ENCODE data around the gene PLSCR3.

The PLSCR3 gene

DNA sequence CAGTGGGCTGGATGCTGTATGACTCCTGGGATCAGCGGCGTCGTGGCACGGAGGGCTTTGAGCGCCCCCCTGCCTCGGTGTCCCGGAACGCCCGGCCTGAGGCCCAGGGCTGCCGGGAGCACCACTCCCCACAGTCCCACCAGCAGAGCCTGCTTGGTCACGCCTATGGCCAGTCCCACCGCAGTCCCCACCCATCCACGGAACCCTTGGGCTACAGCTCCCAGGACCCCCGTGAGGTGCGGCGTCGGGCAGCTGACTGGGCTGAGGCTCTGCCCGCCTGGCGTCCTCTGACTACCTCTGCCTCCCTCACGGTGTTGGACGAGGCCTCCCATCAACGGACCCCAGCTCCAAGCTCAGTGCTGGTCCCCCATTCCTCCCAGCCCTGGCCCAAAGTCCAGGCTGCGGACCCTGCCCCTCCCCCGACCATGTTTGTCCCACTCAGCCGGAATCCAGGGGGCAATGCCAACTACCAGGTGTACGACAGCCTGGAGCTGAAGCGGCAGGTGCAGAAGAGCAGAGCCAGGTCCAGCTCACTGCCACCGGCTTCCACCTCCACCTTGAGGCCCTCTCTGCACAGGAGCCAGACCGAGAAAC, 32.7 kb upstream of the PLSCR3 start:
- in situ Hi-C loops (cut with MboI; ENCODE audit: low sequenced_read_pairs): no loop called here

- in situ Hi-C loops (cut with MboI; ENCODE audit: low sequenced_read_pairs): no loop called here
Measured at GRCh38 chr17:7426203-7426863, 32.0 kb upstream of the PLSCR3 start.

- in situ Hi-C loops (cut with MboI; ENCODE audit: low sequenced_read_pairs): no loop called here
Measured at GRCh38 chr17:7425756-7426155, 31.4 kb upstream of the PLSCR3 start.

- in situ Hi-C loops (cut with MboI; ENCODE audit: low sequenced_read_pairs): no loop called here
Measured at GRCh38 chr17:7425316-7425715, 31.0 kb upstream of the PLSCR3 start, which contains the start of gene SPEM2. Gene SPEM2, plus strand, starts transcription at chr17:7425616. Its CDS starts 73 bp downstream, at chr17:7425689.

GRCh38 chr17:7423679-7424078, 29.4 kb upstream of the PLSCR3 start:
- in situ Hi-C loops (cut with MboI; ENCODE audit: low sequenced_read_pairs): no loop called here

GRCh38 chr17:7421186-7421585, 26.9 kb upstream of the PLSCR3 start:
- in situ Hi-C loops (cut with MboI; ENCODE audit: low sequenced_read_pairs): no loop called here

GRCh38 chr17:7419819-7420610, 25.7 kb upstream of the PLSCR3 start, which contains the start of gene SPEM1:
Gene SPEM1, plus strand, starts transcription at chr17:7420324. Its CDS starts 61 bp downstream, at chr17:7420385.
- in situ Hi-C loops (cut with MboI; ENCODE audit: low sequenced_read_pairs): no loop called here

DNA sequence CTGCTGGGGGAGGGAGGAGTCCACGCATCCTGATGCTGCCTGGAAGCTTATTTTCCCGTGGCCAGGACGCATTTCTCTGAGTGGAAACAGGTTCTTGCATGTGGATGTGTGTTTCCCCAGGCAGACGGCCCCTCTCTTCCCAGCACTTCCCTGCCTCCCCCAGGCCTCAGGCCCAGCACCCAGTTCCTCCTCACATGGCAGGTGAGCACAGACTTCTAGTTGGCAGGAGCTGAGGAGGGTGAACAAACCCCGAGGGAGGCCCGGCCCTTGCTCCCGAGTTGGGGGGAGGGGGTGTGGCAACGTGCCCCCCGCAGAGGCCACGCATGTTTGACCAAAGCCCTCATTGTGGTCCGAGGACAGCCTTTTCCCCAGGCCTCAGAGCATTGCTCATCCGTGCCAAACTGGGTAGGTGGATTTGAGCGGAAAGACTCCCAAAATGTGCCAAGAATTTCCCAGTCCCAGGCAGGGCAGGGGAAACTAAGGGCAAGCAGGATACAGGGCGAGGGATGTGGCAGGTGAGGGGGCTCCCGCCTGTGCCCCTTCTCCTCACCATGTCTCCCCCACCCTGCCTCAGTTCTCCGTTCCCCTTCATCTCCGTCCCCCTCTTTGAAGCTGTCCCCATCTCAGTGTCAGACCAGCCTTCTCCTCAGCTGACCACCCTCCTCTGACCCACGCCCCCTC, 24.3 kb upstream of the PLSCR3 start:
- in situ Hi-C loops (cut with MboI; ENCODE audit: low sequenced_read_pairs): no loop called here

GRCh38 chr17:7417056-7417655, 22.8 kb upstream of the PLSCR3 start:
- in situ Hi-C loops (cut with MboI; ENCODE audit: low sequenced_read_pairs): no loop called here

- in situ Hi-C loops (cut with MboI; ENCODE audit: low sequenced_read_pairs): no loop called here
Measured at GRCh38 chr17:7416323-7416722, 22.0 kb upstream of the PLSCR3 start.

DNA sequence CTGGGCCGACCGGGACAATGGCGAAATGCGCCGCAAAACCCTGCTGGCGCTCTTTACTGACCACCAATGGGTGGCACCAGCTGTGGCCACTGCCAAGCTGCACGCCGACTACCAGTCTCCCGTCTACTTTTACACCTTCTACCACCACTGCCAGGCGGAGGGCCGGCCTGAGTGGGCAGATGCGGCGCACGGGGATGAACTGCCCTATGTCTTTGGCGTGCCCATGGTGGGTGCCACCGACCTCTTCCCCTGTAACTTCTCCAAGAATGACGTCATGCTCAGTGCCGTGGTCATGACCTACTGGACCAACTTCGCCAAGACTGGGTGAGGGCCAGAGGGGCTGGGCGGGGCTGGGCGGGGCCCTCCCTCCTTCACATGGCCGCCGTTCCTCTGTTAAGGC, 21.5 kb upstream of the PLSCR3 start:
- in situ Hi-C loops (cut with MboI; ENCODE audit: low sequenced_read_pairs): no loop called here

DNA sequence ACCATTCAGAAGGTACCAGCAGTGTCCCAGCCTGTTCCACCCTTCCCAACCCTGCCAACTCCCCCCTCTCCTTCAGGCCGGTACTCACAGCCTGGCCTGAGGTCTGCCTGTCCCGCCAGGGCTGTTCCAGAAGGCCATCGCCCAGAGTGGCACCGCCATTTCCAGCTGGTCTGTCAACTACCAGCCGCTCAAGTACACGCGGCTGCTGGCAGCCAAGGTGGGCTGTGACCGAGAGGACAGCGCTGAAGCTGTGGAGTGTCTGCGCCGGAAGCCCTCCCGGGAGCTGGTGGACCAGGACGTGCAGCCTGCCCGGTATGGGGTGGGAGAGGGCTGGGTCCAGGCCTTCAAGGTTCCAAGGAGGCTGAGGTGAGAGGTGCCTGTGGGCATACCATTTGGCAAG, 20.5 kb upstream of the PLSCR3 start:
- in situ Hi-C loops (cut with MboI; ENCODE audit: low sequenced_read_pairs): no loop called here

GRCh38 chr17:7413346-7413985, 19.1 kb upstream of the PLSCR3 start:
- in situ Hi-C loops (cut with MboI; ENCODE audit: low sequenced_read_pairs): no loop called here

- in situ Hi-C loops (cut with MboI; ENCODE audit: low sequenced_read_pairs): no loop called here
Measured at GRCh38 chr17:7411427-7411750, 17.1 kb upstream of the PLSCR3 start.

DNA sequence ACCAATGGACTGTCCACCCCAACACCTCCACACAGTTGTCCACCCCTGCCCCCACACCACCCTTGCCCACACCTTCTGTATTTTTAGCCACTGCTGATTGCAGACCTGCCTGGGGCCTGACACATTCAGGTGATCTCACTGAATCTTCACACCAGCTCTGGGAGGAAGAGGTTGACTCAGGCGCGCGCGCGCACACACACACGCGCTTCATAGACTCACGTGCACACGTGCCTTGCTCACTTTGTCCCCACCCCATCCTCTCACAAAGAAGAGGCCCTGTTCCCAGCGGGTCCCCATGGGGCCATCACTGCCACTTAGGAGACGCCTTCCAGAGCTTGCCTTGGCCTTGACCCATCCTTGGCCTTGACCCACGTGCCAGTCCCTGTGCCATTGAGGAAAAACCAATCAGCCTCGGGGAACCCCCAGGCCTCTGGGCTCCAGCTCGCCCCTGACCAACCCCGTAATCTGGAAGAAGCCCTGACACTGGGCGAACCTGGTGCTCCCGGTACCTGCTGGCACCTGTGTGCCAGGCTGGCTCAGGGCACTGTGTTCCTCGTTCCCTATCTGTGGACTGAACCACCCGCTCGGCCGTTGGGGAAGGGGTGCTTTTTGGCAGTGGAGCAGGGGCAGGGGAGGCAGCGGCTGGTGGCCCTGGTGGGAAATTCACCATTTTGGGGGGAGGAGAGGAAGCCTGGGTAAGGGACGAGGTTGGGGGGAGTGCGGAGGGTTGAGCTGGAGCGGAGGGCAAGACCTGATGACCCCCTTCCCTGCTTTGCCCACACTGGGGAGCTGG, 16.5 kb upstream of the PLSCR3 start:
- in situ Hi-C loops (cut with MboI; ENCODE audit: low sequenced_read_pairs): no loop called here

DNA sequence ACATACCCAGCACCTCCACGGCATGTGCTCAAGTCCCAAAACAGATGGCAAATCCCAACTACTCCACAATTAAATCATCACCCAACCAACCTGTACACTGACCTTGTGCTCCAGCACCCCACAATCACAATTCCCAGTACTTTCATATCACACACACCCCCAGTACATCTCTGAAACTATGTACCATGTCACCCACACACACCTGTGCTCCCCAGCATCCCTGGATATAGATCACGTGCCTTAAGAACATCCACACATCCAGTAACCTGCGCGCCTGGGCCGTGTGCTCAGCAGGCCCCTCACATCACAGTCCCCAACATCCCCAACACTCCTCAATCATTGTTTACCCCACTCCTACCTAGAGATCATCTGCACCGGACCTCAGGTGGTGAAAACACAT, 15.4 kb upstream of the PLSCR3 start:
- in situ Hi-C loops (cut with MboI; ENCODE audit: low sequenced_read_pairs): no loop called here

DNA sequence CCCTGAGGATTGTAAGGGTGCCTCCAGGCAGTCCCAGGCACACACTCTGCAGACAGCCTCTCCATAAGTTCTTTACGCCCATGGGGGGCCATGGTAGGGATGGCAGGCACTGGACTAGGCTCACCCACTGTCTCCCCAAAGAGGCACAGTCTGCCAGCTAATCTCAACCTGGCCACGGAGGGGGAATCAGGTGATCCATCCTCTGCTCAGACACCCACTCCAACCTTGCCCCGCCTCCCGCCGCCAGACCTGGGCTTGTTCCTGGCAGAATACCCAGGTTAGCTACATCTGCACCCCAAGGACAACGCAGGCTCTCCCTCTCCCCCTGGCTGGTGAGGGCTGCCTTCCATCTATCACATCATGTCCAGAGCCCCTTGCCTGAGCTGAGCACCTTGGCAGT, 14.5 kb upstream of the PLSCR3 start:
- in situ Hi-C loops (cut with MboI; ENCODE audit: low sequenced_read_pairs): no loop called here

DNA sequence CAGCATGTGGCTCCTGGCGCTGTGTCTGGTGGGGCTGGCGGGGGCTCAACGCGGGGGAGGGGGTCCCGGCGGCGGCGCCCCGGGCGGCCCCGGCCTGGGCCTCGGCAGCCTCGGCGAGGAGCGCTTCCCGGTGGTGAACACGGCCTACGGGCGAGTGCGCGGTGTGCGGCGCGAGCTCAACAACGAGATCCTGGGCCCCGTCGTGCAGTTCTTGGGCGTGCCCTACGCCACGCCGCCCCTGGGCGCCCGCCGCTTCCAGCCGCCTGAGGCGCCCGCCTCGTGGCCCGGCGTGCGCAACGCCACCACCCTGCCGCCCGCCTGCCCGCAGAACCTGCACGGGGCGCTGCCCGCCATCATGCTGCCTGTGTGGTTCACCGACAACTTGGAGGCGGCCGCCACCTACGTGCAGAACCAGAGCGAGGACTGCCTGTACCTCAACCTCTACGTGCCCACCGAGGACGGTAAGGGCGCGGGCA, 14.0 kb upstream of the PLSCR3 start:
- in situ Hi-C loops (cut with MboI; ENCODE audit: low sequenced_read_pairs): no loop called here

DNA sequence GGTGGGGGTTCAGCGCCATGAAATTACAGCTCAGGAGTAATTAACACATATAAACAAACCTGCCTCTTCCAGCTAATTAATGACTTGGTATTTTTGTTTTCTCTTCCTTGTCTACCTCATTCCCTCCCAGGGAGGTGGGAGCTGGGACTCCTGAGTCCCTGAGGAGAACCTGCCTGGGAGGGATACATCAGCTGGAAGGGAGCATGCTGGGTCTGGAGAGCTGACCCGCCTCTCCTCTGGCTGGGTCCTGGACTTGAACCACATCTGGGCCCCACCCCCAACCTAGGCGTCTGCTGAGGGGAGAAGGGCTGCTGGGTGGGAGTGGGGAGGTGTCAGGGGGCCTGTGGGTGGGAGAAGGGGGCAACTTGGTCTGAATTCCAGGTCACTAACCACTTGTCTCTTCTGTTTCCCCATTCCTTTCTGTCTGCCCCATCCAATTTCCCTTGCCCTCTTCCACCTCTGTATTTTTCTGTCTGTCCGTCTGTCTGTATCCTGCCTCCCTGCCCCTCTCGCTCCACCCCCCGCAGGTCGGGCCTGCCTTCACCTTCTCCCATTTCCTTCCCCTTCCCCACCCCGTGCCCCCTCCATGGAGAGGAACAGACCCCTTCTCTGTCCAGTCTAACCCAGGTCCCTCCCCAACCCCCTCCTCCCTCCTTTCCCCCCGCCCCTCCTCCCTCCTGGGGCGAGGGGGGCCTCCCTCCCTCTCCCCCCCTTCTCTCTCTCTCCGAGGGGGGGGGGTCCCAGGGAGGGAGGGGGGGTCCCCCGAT, 13.3 kb upstream of the PLSCR3 start, which contains the start of gene NLGN2:
Gene NLGN2 (plus strand): TSS at position 361 of the 767 bp plus-strand sequence. CDS start 411 bp downstream, outside the sequence.
- in situ Hi-C loops (cut with MboI; ENCODE audit: low sequenced_read_pairs): no loop called here

Measured in HL-60/S4 treated with retinoic acid at 250 ng/mL for 4 days and 3 days (cell line).